Measurements from ENCODE around the gene MCHR1. TPM values are rescaled to one million over a fixed set of nuclear protein-coding genes. Genes with fewer than 3 reads are reported as not detected.

MCHR1 gene
- total RNA-seq, 1 donor from 2014 or later: 0.45 TPM

DNA sequence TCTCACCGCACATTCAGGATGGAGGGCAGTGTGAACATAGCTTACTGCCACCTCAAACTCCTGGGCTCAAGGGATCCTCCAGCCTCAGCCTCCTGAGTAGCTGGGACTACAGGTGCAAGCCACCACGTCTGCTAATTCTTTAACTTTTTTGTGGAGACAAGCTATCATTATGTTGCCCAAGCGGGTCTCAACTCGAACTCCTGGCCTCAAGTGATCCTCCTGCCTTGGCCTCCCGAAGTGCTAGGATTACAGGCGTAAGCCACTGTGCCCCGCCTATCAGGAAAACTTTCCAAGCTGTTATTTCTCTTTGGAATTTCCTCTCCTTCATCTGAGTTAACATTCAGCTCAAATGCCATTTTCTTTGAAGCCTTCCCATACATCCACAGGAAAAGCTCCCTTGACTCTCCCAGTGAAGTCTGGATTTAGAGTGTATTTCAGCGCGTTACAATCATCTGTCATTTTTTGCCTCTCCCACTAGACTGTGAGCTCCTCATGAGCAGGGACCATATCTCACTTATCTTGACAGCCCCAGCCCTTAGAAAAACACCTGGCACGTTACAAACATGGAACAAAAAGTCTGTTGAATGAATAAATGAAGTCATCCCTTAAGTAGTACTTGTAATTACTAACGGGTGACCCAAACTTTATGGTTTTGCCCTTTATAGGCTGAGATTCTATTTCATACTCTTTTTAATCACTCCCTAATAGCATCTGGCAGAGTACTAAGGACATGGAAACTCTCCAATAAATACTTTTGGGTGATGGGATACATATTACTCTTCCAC lies 45.0 kb upstream of the MCHR1 start:
- H3K4me1 Mint-ChIP-seq: peaks cover 32% of the 10 kb centered on the region
- H3K9me3 Mint-ChIP-seq: peaks cover 6% of the 10 kb centered on the region
- TF ChIP-seq, protein P1, sequence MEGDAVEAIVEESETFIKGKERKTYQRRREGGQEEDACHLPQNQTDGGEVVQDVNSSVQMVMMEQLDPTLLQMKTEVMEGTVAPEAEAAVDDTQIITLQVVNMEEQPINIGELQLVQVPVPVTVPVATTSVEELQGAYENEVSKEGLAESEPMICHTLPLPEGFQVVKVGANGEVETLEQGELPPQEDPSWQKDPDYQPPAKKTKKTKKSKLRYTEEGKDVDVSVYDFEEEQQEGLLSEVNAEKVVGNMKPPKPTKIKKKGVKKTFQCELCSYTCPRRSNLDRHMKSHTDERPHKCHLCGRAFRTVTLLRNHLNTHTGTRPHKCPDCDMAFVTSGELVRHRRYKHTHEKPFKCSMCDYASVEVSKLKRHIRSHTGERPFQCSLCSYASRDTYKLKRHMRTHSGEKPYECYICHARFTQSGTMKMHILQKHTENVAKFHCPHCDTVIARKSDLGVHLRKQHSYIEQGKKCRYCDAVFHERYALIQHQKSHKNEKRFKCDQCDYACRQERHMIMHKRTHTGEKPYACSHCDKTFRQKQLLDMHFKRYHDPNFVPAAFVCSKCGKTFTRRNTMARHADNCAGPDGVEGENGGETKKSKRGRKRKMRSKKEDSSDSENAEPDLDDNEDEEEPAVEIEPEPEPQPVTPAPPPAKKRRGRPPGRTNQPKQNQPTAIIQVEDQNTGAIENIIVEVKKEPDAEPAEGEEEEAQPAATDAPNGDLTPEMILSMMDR (IDR thresholded peaks at IDR 0.05): no peak
- TF ChIP-seq EZH2 (IDR thresholded peaks at IDR 0.05): no peak
- peak overlapping the region; percentile 30 for H3K4me3 Mint-ChIP-seq
- no peak overlapping the region for H3K9ac ChIP-seq
- peaks cover 8% of the 10 kb centered on the region for H3K4me1 ChIP-seq
- peak overlapping the region; percentile 93 for H3K4me3 ChIP-seq
- no peaks in the 10 kb centered on the region for H3K9me3 ChIP-seq (ENCODE audit: low read depth)
- peaks cover 68% of the 10 kb centered on the region for H3K79me2 ChIP-seq (ENCODE audit: low read depth)
- peak overlapping the region; percentile 99 for H3K4me2 ChIP-seq
- peaks cover 54% of the 10 kb centered on the region for H4K20me1 ChIP-seq (ENCODE audit: low read depth)
- no peaks in the 10 kb centered on the region for H3K36me3 ChIP-seq
- H3K27ac Mint-ChIP-seq: no peak overlapping the region
- peaks cover 4% of the 10 kb centered on the region for H3K27me3 Mint-ChIP-seq (ENCODE audit: insufficient read depth, low read depth)
- no peak for DNase-seq (ENCODE audit: low spot score)
- no peaks in the 10 kb centered on the region for H3K27me3 ChIP-seq
- H3K36me3 Mint-ChIP-seq: peaks cover 12% of the 10 kb centered on the region
- H3F3A ChIP-seq (ENCODE audit: low read depth): no peaks in the 10 kb centered on the region
- no peak overlapping the region for H2AFZ ChIP-seq (replicated peaks)
- no peak overlapping the region for H3K27ac ChIP-seq

DNA sequence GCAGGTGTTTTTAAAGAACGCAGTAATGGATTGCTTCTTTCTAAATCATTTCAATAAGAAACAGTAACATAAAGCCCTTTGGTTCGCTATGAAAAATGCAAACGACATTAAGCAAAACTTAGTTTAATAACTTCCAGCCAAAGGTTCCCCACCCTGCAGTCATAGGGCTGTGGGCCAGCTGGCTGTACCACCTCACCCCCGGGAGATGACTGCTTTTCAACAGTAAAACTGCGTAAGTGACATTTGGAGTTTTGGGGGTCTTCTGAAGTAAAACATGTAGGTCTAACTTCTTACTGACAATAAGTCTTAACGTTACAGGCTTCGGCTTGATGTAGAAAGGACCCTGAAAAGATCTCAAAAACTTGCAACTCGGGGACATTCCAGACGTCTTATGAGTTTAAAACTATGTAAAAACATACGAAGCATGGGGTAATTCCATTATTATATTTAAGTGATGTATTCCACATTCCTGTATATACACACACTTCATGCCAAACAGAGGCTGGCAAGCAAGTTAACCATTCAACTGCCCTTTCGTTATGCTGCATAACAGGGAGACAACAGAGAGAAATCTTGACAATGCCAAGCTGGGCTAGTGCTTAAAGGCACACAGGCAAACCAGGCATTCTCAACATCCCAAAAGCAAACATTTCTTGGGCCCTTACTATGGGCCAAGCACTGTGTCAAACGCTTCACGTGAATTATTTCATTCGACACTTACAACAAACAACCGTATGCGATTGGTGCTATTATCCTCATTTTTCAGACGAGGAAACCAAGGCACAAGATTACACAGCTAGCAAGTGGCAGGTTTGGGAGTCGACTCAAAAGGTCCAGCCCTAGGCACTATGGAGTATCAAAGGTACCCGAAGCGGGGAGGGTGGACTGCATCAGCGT lies 44.0 kb upstream of the MCHR1 start:
- TF ChIP-seq, protein P1 (IDR thresholded peaks at IDR 0.05): no peak
- TF ChIP-seq EZH2phosphoT487 (IDR thresholded peaks at IDR 0.05) (no peak), EZH2 (IDR thresholded peaks at IDR 0.05) (no peak)
- Histone ChIP-seq H3K4me2 (peak overlapping the region; percentile 99), H3K4me1 (peaks cover 8% of the 10 kb centered on the region), H3K9ac (peak overlapping the region; percentile 76), H2AFZ (replicated peaks) (no peak overlapping the region), H4K20me1 (ENCODE audit: low read depth) (peaks cover 47% of the 10 kb centered on the region), H3K27me3 (no peaks in the 10 kb centered on the region), H3K27ac (no peak overlapping the region), H3K9me3 (ENCODE audit: low read depth) (no peaks in the 10 kb centered on the region), H3F3A (ENCODE audit: low read depth) (no peaks in the 10 kb centered on the region), H3K79me2 (ENCODE audit: low read depth) (peaks cover 60% of the 10 kb centered on the region), H3K4me3 (peak overlapping the region; percentile 93), H3K36me3 (no peaks in the 10 kb centered on the region)
- H3K27ac Mint-ChIP-seq: no peak overlapping the region
- H3K4me3 Mint-ChIP-seq: peak overlapping the region; percentile 93
- peaks cover 30% of the 10 kb centered on the region for H3K4me1 Mint-ChIP-seq
- peaks cover 5% of the 10 kb centered on the region for H3K27me3 Mint-ChIP-seq (ENCODE audit: insufficient read depth, low read depth)
- no peak for DNase-seq (ENCODE audit: low spot score)
- H3K9me3 Mint-ChIP-seq: peaks cover 6% of the 10 kb centered on the region
- peaks cover 12% of the 10 kb centered on the region for H3K36me3 Mint-ChIP-seq

DNA sequence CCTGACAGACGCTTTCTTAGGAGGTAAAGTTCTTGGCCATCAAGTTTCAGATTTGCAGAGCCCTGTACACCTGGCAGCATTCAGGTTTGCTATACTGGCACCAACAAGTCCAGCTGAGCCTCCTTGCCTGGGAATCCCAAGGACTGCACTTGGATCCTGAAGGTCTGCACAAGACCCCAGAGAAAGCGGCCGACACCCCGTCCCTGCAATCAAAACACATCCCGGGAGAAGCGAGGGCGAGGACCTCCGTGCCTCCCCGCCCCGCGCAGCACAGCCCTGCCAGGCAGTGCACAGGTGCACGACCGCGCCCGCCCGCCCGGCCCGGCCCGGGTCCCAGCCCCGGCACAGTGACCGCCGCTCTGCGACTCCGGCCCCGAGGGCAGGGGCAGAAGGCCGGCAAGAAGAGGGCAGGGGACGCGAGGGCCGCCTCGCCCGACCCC lies 43.3 kb upstream of the MCHR1 start:
- H3K27me3 Mint-ChIP-seq (ENCODE audit: insufficient read depth, low read depth): peaks cover 6% of the 10 kb centered on the region
- H3K27ac Mint-ChIP-seq: no peak overlapping the region
- Histone ChIP-seq H3K4me1 (peaks cover 8% of the 10 kb centered on the region), H3K36me3 (no peaks in the 10 kb centered on the region), H3F3A (ENCODE audit: low read depth) (no peaks in the 10 kb centered on the region), H2AFZ (replicated peaks) (peak overlapping the region; percentile 65), H3K27me3 (no peaks in the 10 kb centered on the region), H3K27ac (peak overlapping the region; percentile 69), H3K4me2 (peak overlapping the region; percentile 99), H3K9me3 (ENCODE audit: low read depth) (no peaks in the 10 kb centered on the region), H3K9ac (peak overlapping the region; percentile 76), H4K20me1 (ENCODE audit: low read depth) (peaks cover 41% of the 10 kb centered on the region), H3K79me2 (ENCODE audit: low read depth) (peaks cover 54% of the 10 kb centered on the region), H3K4me3 (peak overlapping the region; percentile 93)
- H3K9me3 Mint-ChIP-seq: peaks cover 6% of the 10 kb centered on the region
- no peak for DNase-seq (ENCODE audit: low spot score)
- peak; percentile 13 for TF ChIP-seq EZH2 (IDR thresholded peaks at IDR 0.05)
- TF ChIP-seq EZH2phosphoT487 (IDR thresholded peaks at IDR 0.05): no peak
- TF ChIP-seq, protein P1 (IDR thresholded peaks at IDR 0.05): no peak
- peak overlapping the region; percentile 93 for H3K4me3 Mint-ChIP-seq
- H3K4me1 Mint-ChIP-seq: peaks cover 30% of the 10 kb centered on the region
- peaks cover 12% of the 10 kb centered on the region for H3K36me3 Mint-ChIP-seq
